ENCODE data around the gene RASGRP3.

GRCh38 chr2:33510586-33510968 is 34.1 kb downstream of the RASGRP3 start:
- TF ChIP-seq, protein P1, sequence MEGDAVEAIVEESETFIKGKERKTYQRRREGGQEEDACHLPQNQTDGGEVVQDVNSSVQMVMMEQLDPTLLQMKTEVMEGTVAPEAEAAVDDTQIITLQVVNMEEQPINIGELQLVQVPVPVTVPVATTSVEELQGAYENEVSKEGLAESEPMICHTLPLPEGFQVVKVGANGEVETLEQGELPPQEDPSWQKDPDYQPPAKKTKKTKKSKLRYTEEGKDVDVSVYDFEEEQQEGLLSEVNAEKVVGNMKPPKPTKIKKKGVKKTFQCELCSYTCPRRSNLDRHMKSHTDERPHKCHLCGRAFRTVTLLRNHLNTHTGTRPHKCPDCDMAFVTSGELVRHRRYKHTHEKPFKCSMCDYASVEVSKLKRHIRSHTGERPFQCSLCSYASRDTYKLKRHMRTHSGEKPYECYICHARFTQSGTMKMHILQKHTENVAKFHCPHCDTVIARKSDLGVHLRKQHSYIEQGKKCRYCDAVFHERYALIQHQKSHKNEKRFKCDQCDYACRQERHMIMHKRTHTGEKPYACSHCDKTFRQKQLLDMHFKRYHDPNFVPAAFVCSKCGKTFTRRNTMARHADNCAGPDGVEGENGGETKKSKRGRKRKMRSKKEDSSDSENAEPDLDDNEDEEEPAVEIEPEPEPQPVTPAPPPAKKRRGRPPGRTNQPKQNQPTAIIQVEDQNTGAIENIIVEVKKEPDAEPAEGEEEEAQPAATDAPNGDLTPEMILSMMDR (conservative IDR thresholded peaks at IDR 0.05): no peak
- TF ChIP-seq EZH2 (IDR thresholded peaks at IDR 0.05; ENCODE audit: low read depth): no peak

Data from PC-9 (cell line).